Smooth muscle cell (in vitro differentiated cells): ENCODE data around the gene NOL11. TPM values are rescaled to one million over a fixed set of nuclear protein-coding genes. Genes with fewer than 3 reads are reported as not detected.

Source experiments
- DNase-seq: peaks from one replicate; lab custom pipeline; 2025; ENCODE audit not compliant: unreplicated experiment; lab: John Stamatoyannopoulos, UW
- H2AFZ ChIP-seq: fragments of 200-600 bp; sonication (generic); 2 replicates; pipeline ENCODE4 v1.6.0; 2016; ENCODE audit warnings: antibody characterized with exemption, low read depth, mild to moderate bottlenecking
- H3F3A ChIP-seq: fragments of 200-600 bp; sonication (generic); 2 replicates; pipeline ENCODE4 v1.6.0; 2017; ENCODE audit warnings: antibody characterized with exemption, low read depth
- H3K27ac ChIP-seq: fragments of 200-600 bp; sonication (generic); 2 replicates; pipeline ENCODE4 v1.5.1; 2016; ENCODE audit warnings: low read depth, mild to moderate bottlenecking
- H3K27me3 ChIP-seq: fragments of 200-600 bp; sonication (generic); 2 replicates; pipeline ENCODE4 v1.6.1; 2016; ENCODE audit warnings: low read depth, mild to moderate bottlenecking
- H3K36me3 ChIP-seq: fragments of 200-600 bp; sonication (generic); 2 replicates; pipeline ENCODE4 v1.5.1; 2016; ENCODE audit warnings: low read depth
- H3K4me1 ChIP-seq: fragments of 200-600 bp; sonication (generic); 2 replicates; pipeline ENCODE4 v1.5.1; 2016; ENCODE audit warnings: low read depth
- H3K4me2 ChIP-seq: fragments of 200-600 bp; sonication (generic); 2 replicates; pipeline ENCODE4 v1.6.0; 2016; ENCODE audit warnings: mild to moderate bottlenecking
- H3K4me3 ChIP-seq: fragments of 200-600 bp; sonication (generic); 2 replicates; pipeline ENCODE4 v1.5.1; 2016; ENCODE audit warnings: mild to moderate bottlenecking
- H3K79me2 ChIP-seq: fragments of 200-600 bp; sonication (generic); 2 replicates; pipeline ENCODE4 v1.6.0; 2016; ENCODE audit warnings: low read depth, mild to moderate bottlenecking
- H3K9ac ChIP-seq: fragments of 200-600 bp; sonication (generic); 2 replicates; pipeline ENCODE4 v1.6.0; 2016; ENCODE audit warnings: low read depth
- H3K9me3 ChIP-seq: fragments of 200-600 bp; sonication (generic); replicated peaks from 2 replicates; pipeline ENCODE4 v1.5.1; 2016; ENCODE audit warnings: low read depth
- H4K20me1 ChIP-seq: fragments of 200-600 bp; sonication (generic); 2 replicates; pipeline ENCODE4 v1.6.0; 2016; ENCODE audit warnings: low read depth
- CTCF ChIP-seq: fragments of 200-600 bp; sonication (generic); IDR thresholded peaks from 2 replicates; pipeline ENCODE4 v1.5.1; 2017; ENCODE audit warnings: borderline replicate concordance, mild to moderate bottlenecking, antibody characterized with exemption; ENCODE audit not compliant: insufficient read depth, poor library complexity, severe bottlenecking
- WGBS: methylation state at CpG from one replicate; pipeline ENCODE4 v1.1.7; 2016; ENCODE audit warnings: low lambda C conversion rate; 5-methylcytosine and 5-hydroxymethylcytosine counted together
- polyA plus RNA-seq: library from polyadenylated mRNA; unstranded; fragments of >200 nt; fragmentation: Nextera tagmentation; extraction: Ambion mirVana; gene quantifications from 2 replicates; pipeline ENCODE4 v1.2.1, GENCODE V29; 2016
- total RNA-seq: library from RNA; depleted of rRNA; stranded (reverse); fragments of >200 nt; gene quantifications from 2 replicates; pipeline ENCODE4 v1.2.3, GENCODE V29; 2014

Gene NOL11
- total and polyA plus RNA-seq, 2 experiments from 2014 or later, result 20.7 to 50.1 TPM

DNA sequence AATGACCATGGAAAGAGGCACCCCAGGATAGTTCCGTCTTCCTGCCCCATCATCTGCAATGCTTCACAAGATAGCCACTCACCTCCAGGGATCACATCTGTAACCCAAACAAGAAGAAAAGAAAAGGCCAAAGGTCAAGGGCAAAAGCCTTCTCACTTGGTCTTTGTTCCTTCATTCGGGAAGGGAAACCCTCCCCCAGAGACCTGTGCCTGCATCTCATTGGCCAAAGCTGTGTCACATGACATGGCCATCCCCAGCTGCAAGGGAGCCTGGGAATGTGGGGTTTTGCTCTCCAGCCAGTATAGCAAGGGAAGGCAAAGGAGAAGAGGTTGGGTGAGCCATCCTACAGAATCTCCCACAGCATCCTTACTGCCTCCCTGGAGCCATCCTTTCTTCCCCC, 47.9 kb downstream of the NOL11 start:
- H3K4me3 ChIP-seq, result no peak overlapping the region
- 91% methylated on average over 2 of the region's 2 CpGs for WGBS
- no peaks in the 10 kb centered on the region for H3K36me3 ChIP-seq
- DNase-seq, result no peak
- no peaks in the 10 kb centered on the region for H3K79me2 ChIP-seq
- no peaks in the 10 kb centered on the region for H3K4me1 ChIP-seq
- TF ChIP-seq CTCF, result no peak
- H4K20me1 ChIP-seq, result no peaks in the 10 kb centered on the region
- H3K27ac ChIP-seq, result no peak overlapping the region
- no peaks in the 10 kb centered on the region for H3K27me3 ChIP-seq
- no peak overlapping the region for H2AFZ ChIP-seq
- H3F3A ChIP-seq, result no peaks in the 10 kb centered on the region
- H3K4me2 ChIP-seq, result no peak overlapping the region
- no peak overlapping the region for H3K9ac ChIP-seq
- no peaks in the 10 kb centered on the region for H3K9me3 ChIP-seq

- Histone ChIP-seq H3K4me1 (no peaks in the 10 kb centered on the region), H3F3A (no peaks in the 10 kb centered on the region), H3K9me3 (no peaks in the 10 kb centered on the region), H3K27ac (no peak overlapping the region), H2AFZ (no peak overlapping the region), H3K27me3 (no peaks in the 10 kb centered on the region), H3K36me3 (no peaks in the 10 kb centered on the region), H4K20me1 (no peaks in the 10 kb centered on the region), H3K4me3 (no peak overlapping the region), H3K9ac (no peak overlapping the region), H3K79me2 (no peaks in the 10 kb centered on the region), H3K4me2 (no peak overlapping the region)
- DNase-seq, result no peak
- 93% methylated on average over 5 of the region's 5 CpGs for WGBS
- TF ChIP-seq CTCF, result no peak
Measured at GRCh38 chr17:67769231-67769630, 51.5 kb downstream of the NOL11 start.

DNA sequence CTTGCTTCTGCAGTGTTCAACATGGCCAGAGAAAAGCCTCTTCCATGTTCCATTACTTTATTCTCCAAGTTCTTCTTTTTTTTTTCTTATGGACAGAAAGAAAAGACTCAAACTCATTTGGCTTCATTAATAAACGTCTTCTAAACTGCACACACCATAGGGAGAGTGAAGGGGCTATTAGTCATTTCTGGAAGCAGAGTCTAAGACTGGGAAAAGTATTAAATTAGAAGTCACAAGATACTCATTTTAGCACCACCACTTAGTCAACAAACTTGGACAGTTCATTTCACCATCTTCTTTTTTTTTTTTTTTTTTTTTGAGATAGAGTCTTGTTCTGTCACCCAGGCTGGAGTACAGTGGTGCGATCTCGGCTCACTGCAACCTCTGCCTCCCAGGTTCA, 52.8 kb downstream of the NOL11 start:
- no peak for TF ChIP-seq CTCF
- Histone ChIP-seq H2AFZ (no peak overlapping the region), H3K9ac (no peak overlapping the region), H3K4me3 (no peak overlapping the region), H3K9me3 (no peaks in the 10 kb centered on the region), H3K36me3 (no peaks in the 10 kb centered on the region), H3K27me3 (no peaks in the 10 kb centered on the region), H3F3A (no peaks in the 10 kb centered on the region), H3K79me2 (no peaks in the 10 kb centered on the region), H3K4me2 (no peak overlapping the region), H4K20me1 (no peaks in the 10 kb centered on the region), H3K4me1 (no peaks in the 10 kb centered on the region), H3K27ac (no peak overlapping the region)
- WGBS, result 94% methylated on average over 1 of the region's 3 CpGs
- DNase-seq, result no peak

DNA sequence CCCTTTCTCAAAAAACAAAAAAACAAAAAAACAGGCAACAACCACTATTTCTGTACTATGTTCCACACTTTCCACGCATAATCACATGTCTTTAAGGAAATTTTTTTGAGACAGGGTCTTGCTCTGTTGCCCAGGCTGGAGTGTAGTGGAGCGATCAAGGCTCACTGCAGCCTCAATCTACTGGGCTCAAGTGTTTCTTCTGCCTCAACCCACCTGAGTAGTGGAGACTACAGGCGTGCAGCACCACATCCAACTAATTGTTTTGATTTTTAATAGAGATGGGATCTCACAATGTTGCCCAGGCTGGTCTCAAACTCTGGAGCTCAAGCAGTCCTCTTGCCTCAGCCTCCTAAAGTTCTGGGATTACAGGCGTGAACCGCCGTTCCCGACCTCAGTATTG, 54.9 kb downstream of the NOL11 start:
- H3K4me2 ChIP-seq, result no peak overlapping the region
- H3K9me3 ChIP-seq, result no peaks in the 10 kb centered on the region
- no peak overlapping the region for H3K4me3 ChIP-seq
- no peaks in the 10 kb centered on the region for H3K79me2 ChIP-seq
- H3K27me3 ChIP-seq, result no peaks in the 10 kb centered on the region
- H2AFZ ChIP-seq, result no peak overlapping the region
- no peaks in the 10 kb centered on the region for H4K20me1 ChIP-seq
- no peaks in the 10 kb centered on the region for H3F3A ChIP-seq
- 95% methylated on average over 7 of the region's 7 CpGs for WGBS
- no peaks in the 10 kb centered on the region for H3K4me1 ChIP-seq
- no peak overlapping the region for H3K9ac ChIP-seq
- no peak overlapping the region for H3K27ac ChIP-seq
- no peak for TF ChIP-seq CTCF
- DNase-seq, result no peak
- no peaks in the 10 kb centered on the region for H3K36me3 ChIP-seq
